Kidney tubule cell (primary cell): ENCODE data around the gene DOHH.

Experiments
- DNase-seq: peaks from one replicate; pipeline ENCODE4 v3.0.0-alpha.2; 2018; ENCODE audit warnings: low spot score

DOHH gene

GRCh38 chr19:3441986-3442329 is 58.5 kb downstream of the DOHH start:
- no peak for DNase-seq

- no peak for DNase-seq
Observed at GRCh38 chr19:3441089-3441985, 59.1 kb downstream of the DOHH start.
